H9 (cell line): ENCODE results near the gene RAB6A. TPM values are rescaled to one million over a fixed set of nuclear protein-coding genes. Genes with fewer than 3 reads are reported as not detected.
"Not testable (repeated sequence)": the region's sequence is repeated elsewhere in the genome, so short reads cannot be mapped to it uniquely, and the experiment has no call there.

Experiments used
- DNase-seq: peaks from one replicate; pipeline ENCODE4 v3.0.0-alpha.2; 2017
- H2AFZ ChIP-seq: one replicate; pipeline ENCODE4 v1.6.1; 2013; ENCODE audit warnings: mild to moderate bottlenecking, low read length, control low read depth, moderate library complexity
- H2AK5ac ChIP-seq: 2 replicates; pipeline ENCODE4 v1.6.1; 2013; ENCODE audit warnings: low read length, control low read depth, mixed read lengths; ENCODE audit not compliant: insufficient read length
- H2BK120ac ChIP-seq: one replicate; pipeline ENCODE4 v1.6.1; 2013; ENCODE audit warnings: low read depth, mild to moderate bottlenecking, low read length, control low read depth, inconsistent platforms; ENCODE audit not compliant: poor library complexity, severe bottlenecking
- H2BK12ac ChIP-seq: 2 replicates; pipeline ENCODE4 v1.6.1; 2013; ENCODE audit warnings: low read length, control low read depth, mixed read lengths, low read depth; ENCODE audit not compliant: insufficient read length
- H2BK15ac ChIP-seq: 2 replicates; pipeline ENCODE4 v1.6.1; 2013; ENCODE audit warnings: low read depth, low read length, control low read depth
- H2BK20ac ChIP-seq: one replicate; pipeline ENCODE4 v1.6.1; 2013; ENCODE audit warnings: low read depth, mild to moderate bottlenecking, low read length, control low read depth, inconsistent platforms; ENCODE audit not compliant: poor library complexity, severe bottlenecking
- H2BK5ac ChIP-seq: 2 replicates; pipeline ENCODE4 v1.6.1; 2013; ENCODE audit warnings: low read length, control low read depth, mixed read lengths; ENCODE audit not compliant: insufficient read length
- H3K14ac ChIP-seq: 2 replicates; pipeline ENCODE4 v1.6.1; 2013; ENCODE audit warnings: low read length, control low read depth; ENCODE audit not compliant: insufficient read depth
- H3K18ac ChIP-seq: 2 replicates; pipeline ENCODE4 v1.6.1; 2013; ENCODE audit warnings: low read depth, mild to moderate bottlenecking, mixed read lengths, low read length, control low read depth; ENCODE audit not compliant: insufficient read length
- H3K23ac ChIP-seq: 2 replicates; pipeline ENCODE4 v1.6.1; 2013; ENCODE audit warnings: low read length, control low read depth, mixed read lengths, low read depth; ENCODE audit not compliant: insufficient read length
- H3K23me2 ChIP-seq: 2 replicates; pipeline ENCODE4 v1.6.1; 2013; ENCODE audit warnings: low read depth, mild to moderate bottlenecking, mixed read lengths, low read length, control low read depth; ENCODE audit not compliant: insufficient read length, poor library complexity, severe bottlenecking
- H3K27ac ChIP-seq: 2 replicates; pipeline ENCODE4 v1.5.1; 2013; ENCODE audit warnings: low read length, control low read depth, mixed read lengths, low read depth; ENCODE audit not compliant: insufficient read length
- H3K27me3 ChIP-seq: 2 replicates; pipeline ENCODE4 v1.6.1; 2013; ENCODE audit warnings: low read length, control low read depth, inconsistent platforms; ENCODE audit not compliant: insufficient read depth
- H3K4ac ChIP-seq: 2 replicates; pipeline ENCODE4 v1.6.1; 2013; ENCODE audit warnings: low read depth, mild to moderate bottlenecking, control low read depth, inconsistent platforms, low read length, moderate library complexity
- H3K4me1 ChIP-seq: 2 replicates; pipeline ENCODE4 v1.6.1; 2013; ENCODE audit warnings: low read length, control low read depth, inconsistent platforms; ENCODE audit not compliant: insufficient read depth
- H3K4me2 ChIP-seq: 2 replicates; pipeline ENCODE4 v1.6.1; 2013; ENCODE audit warnings: low read length, control low read depth, mixed read lengths; ENCODE audit not compliant: insufficient read length, insufficient read depth
- H3K56ac ChIP-seq: 2 replicates; pipeline ENCODE4 v1.6.1; 2013; ENCODE audit warnings: low read depth, mild to moderate bottlenecking, mixed read lengths, low read length, control low read depth; ENCODE audit not compliant: insufficient read length
- H3K79me1 ChIP-seq: 2 replicates; pipeline ENCODE4 v1.6.1; 2013; ENCODE audit warnings: low read depth, mild to moderate bottlenecking, moderate library complexity, low read length, control low read depth, inconsistent platforms; ENCODE audit not compliant: insufficient read depth, poor library complexity, severe bottlenecking
- H3K79me2 ChIP-seq: 2 replicates; pipeline ENCODE4 v1.6.1; 2013; ENCODE audit warnings: low read length, control low read depth, inconsistent platforms; ENCODE audit not compliant: insufficient read depth
- H3K9ac ChIP-seq: 2 replicates; pipeline ENCODE4 v1.6.1; 2013; ENCODE audit warnings: low read length, control low read depth, mixed read lengths; ENCODE audit not compliant: insufficient read length; ENCODE audit errors: extremely low read depth
- H3K9me3 ChIP-seq: one replicate; pipeline ENCODE4 v1.6.1; 2013; ENCODE audit warnings: low read depth, low read length, inconsistent platforms; ENCODE audit not compliant: control insufficient read depth
- H3T11ph ChIP-seq: one replicate; pipeline ENCODE4 v1.6.1; 2013; ENCODE audit warnings: mild to moderate bottlenecking, low read length, control low read depth, inconsistent platforms
- H4K20me1 ChIP-seq: one replicate; pipeline ENCODE4 v1.6.1; 2013; ENCODE audit not compliant: control insufficient read depth, insufficient read length, insufficient read depth
- H4K5ac ChIP-seq: 2 replicates; pipeline ENCODE4 v1.6.1; 2013; ENCODE audit warnings: low read depth, mild to moderate bottlenecking, mixed read lengths, low read length, control low read depth; ENCODE audit not compliant: insufficient read length
- H4K8ac ChIP-seq: replicated peaks from 2 replicates; pipeline ENCODE4 v1.6.1; 2013; ENCODE audit warnings: low read length, control low read depth, mixed read lengths, low read depth; ENCODE audit not compliant: insufficient read length
- H4K91ac ChIP-seq: 2 replicates; pipeline ENCODE4 v1.6.1; 2013; ENCODE audit warnings: low read depth, mild to moderate bottlenecking, moderate library complexity, mixed read lengths, low read length, control low read depth; ENCODE audit not compliant: insufficient read length
- H3K27ac Mint-ChIP-seq, 3 experiments: 2 replicates in 2 of 3; 3 replicates in 1 of 3; pipeline ENCODE4 v1.8.0; 2020 to 2021; ENCODE audit warnings: mixed read lengths in 3 of 3, mild to moderate bottlenecking in 1 of 3, moderate library complexity in 1 of 3
- H3K27me3 Mint-ChIP-seq: 2 replicates; pipeline ENCODE4 v1.8.0; 2021; ENCODE audit warnings: low read depth, mild to moderate bottlenecking, moderate library complexity, mixed read lengths
- H3K36me3 Mint-ChIP-seq, 3 experiments: 2 replicates in 2 of 3; 3 replicates in 1 of 3; pipeline ENCODE4 v1.8.0; 2020 to 2021; ENCODE audit warnings: low read depth in 3 of 3, mixed read lengths in 3 of 3; ENCODE audit not compliant: insufficient read depth in 1 of 3
- H3K4me1 Mint-ChIP-seq, 2 experiments: 2 replicates each; pipeline ENCODE4 v1.8.0; 2020; ENCODE audit warnings: mixed read lengths in 2 of 2
- H3K4me3 Mint-ChIP-seq, 2 experiments: 2 replicates in 1 of 2; 3 replicates in 1 of 2; pipeline ENCODE4 v1.8.0; 2020 to 2021; ENCODE audit warnings: mild to moderate bottlenecking in 2 of 2, mixed read lengths in 2 of 2, moderate library complexity in 1 of 2
- H3K9me3 Mint-ChIP-seq, 2 experiments: 2 replicates in 1 of 2; 3 replicates in 1 of 2; pipeline ENCODE4 v1.8.0; 2020; ENCODE audit warnings: mild to moderate bottlenecking in 2 of 2, mixed read lengths in 2 of 2, moderate library complexity in 1 of 2
- WGBS: extraction: QIAGEN DNeasy Blood & Tissue Kit; methylation state at CpG from one replicate; pipeline ENCODE4 v1.1.7; 2013; ENCODE audit warnings: missing lambda C conversion rate, low lambda C conversion rate, mixed read lengths; ENCODE audit not compliant: insufficient read length; ENCODE audit errors: extremely low coverage; 5-methylcytosine and 5-hydroxymethylcytosine counted together
- total RNA-seq: library from RNA; stranded (reverse); gene quantifications from 2 replicates; pipeline ENCODE4 v1.2.1, GENCODE V29; 2021
- TF ChIP-seq, protein P1 (sequence below): fragments of 200-600 bp; sonication (generic); conservative IDR thresholded peaks from 3 replicates; pipeline ENCODE4 v1.8.0; 2021; ENCODE audit warnings: antibody characterized with exemption, mild to moderate bottlenecking

Gene RAB6A
- total RNA-seq, 1 experiment from 2014 or later, result 72.8 TPM

- not testable (repeated sequence) for H2BK5ac ChIP-seq, H3K23me2 ChIP-seq, H3K4me1 Mint-ChIP-seq, H2BK20ac ChIP-seq, H3K14ac ChIP-seq, H3K56ac ChIP-seq, H2BK12ac ChIP-seq, H3K27ac Mint-ChIP-seq, H3K4me3 Mint-ChIP-seq, H3K9me3 ChIP-seq, H4K91ac ChIP-seq, H4K20me1 ChIP-seq, H3K4ac ChIP-seq, H3K23ac ChIP-seq, H3K9ac ChIP-seq, H3T11ph ChIP-seq, H3K79me1 ChIP-seq, H4K5ac ChIP-seq, H4K8ac ChIP-seq, H3K4me1 ChIP-seq, H2AFZ ChIP-seq, H3K27me3 ChIP-seq, H2BK120ac ChIP-seq, H3K18ac ChIP-seq, H2AK5ac ChIP-seq, H3K27me3 Mint-ChIP-seq, DNase-seq, H2BK15ac ChIP-seq, H3K27ac ChIP-seq, H3K79me2 ChIP-seq, H3K9me3 Mint-ChIP-seq, H3K4me2 ChIP-seq
- no CpG with 5 or more reads among the region's 5 CpGs for WGBS
- TF ChIP-seq, protein P1, sequence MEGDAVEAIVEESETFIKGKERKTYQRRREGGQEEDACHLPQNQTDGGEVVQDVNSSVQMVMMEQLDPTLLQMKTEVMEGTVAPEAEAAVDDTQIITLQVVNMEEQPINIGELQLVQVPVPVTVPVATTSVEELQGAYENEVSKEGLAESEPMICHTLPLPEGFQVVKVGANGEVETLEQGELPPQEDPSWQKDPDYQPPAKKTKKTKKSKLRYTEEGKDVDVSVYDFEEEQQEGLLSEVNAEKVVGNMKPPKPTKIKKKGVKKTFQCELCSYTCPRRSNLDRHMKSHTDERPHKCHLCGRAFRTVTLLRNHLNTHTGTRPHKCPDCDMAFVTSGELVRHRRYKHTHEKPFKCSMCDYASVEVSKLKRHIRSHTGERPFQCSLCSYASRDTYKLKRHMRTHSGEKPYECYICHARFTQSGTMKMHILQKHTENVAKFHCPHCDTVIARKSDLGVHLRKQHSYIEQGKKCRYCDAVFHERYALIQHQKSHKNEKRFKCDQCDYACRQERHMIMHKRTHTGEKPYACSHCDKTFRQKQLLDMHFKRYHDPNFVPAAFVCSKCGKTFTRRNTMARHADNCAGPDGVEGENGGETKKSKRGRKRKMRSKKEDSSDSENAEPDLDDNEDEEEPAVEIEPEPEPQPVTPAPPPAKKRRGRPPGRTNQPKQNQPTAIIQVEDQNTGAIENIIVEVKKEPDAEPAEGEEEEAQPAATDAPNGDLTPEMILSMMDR, result peak; percentile 52
- peaks cover 3 to 27% (median 23%) of the 10 kb centered on the region in 3 experiments; a peak in 6 of 7 replicates for H3K36me3 Mint-ChIP-seq
These were observed 84.3 kb downstream of the RAB6A start for GRCh38 chr11:73676552-73676951.
